Measurements from ENCODE around the gene GON7.

DNA sequence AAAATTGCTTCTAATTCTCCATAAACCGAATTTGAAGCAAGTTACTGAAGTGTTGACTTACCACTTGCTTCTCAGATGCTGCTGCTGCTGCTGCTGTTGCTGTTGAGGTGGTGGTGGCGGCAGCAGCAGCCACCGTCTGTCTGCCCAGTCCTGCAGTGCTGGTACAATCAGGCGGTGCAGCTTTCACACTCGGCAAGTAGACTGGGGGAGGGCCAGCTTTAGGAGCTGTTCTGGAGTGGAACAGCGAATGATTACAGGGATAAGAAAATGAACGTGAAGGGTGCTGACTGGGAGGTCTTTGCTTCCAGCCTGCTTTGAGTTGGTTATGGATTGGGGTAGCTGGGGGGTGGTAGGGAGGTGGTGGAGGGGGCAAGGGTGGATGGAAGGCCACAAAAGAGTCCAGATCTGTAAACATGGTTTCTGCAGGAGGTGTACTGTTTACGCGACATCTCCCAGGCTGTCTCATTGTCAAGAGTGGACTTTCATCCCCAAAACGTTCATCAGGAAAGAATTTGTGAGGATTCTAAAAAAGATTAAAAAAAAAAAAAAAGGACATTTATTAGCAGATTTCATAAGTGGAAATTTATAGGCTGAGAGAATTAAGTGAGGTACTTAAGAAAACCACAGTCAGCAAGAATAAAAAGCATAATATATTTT is 39.0 kb upstream of the GON7 start:
- TF ChIP-seq CTCF (IDR thresholded peaks at IDR 0.05), result no peak
- no peak for TF ChIP-seq POLR2A (IDR thresholded peaks at IDR 0.05)
